ENCODE data around the gene TSFM.

The TSFM gene

GRCh38 chr12:57782243-57782607 lies 362 bp upstream of the TSFM start:
- DNase-seq: no peak

- no peak for DNase-seq
These were observed 847 bp downstream of the TSFM start for GRCh38 chr12:57783466-57783801.

- DNase-seq: no peak
These were observed 1.3 kb downstream of the TSFM start for GRCh38 chr12:57783861-57784260.

- DNase-seq: no peak
These were observed 11.3 kb downstream of the TSFM start for GRCh38 chr12:57793920-57794319.

- DNase-seq: no peak
These were observed 12.8 kb downstream of the TSFM start for GRCh38 chr12:57795354-57795753.

GRCh38 chr12:57796996-57797395 lies 14.4 kb downstream of the TSFM start:
- DNase-seq: no peak

- DNase-seq: no peak
These were observed 15.3 kb downstream of the TSFM start for GRCh38 chr12:57797933-57798332.

- no peak for DNase-seq
These were observed 18.4 kb downstream of the TSFM start for GRCh38 chr12:57800965-57801364.

- DNase-seq: no peak
These were observed 20.0 kb downstream of the TSFM start for GRCh38 chr12:57802607-57803006.

- DNase-seq: peak; percentile 34
These were observed 20.8 kb downstream of the TSFM start for GRCh38 chr12:57803319-57803893.

GRCh38 chr12:57806677-57807076 lies 24.1 kb downstream of the TSFM start:
- no peak for DNase-seq

- no peak for DNase-seq
These were observed 24.7 kb downstream of the TSFM start for GRCh38 chr12:57807285-57807684.

- DNase-seq: no peak
These were observed 25.8 kb downstream of the TSFM start for GRCh38 chr12:57808351-57808750.

GRCh38 chr12:57809425-57809824 lies 26.8 kb downstream of the TSFM start:
- DNase-seq: no peak

GRCh38 chr12:57810450-57810849 lies 27.9 kb downstream of the TSFM start:
- no peak for DNase-seq

- no peak for DNase-seq
These were observed 28.6 kb downstream of the TSFM start for GRCh38 chr12:57811028-57811755.

- DNase-seq: no peak
These were observed 30.8 kb downstream of the TSFM start for GRCh38 chr12:57813111-57813970.

- DNase-seq: no peak
These were observed 31.6 kb downstream of the TSFM start for GRCh38 chr12:57813971-57814772.

- DNase-seq: no peak
These were observed 32.8 kb downstream of the TSFM start for GRCh38 chr12:57815177-57816000.

- DNase-seq: no peak
These were observed 33.6 kb downstream of the TSFM start for GRCh38 chr12:57816001-57816854.

- DNase-seq: no peak
These were observed 34.2 kb downstream of the TSFM start for GRCh38 chr12:57816855-57817151.
